Heart left ventricle (tissue), 16 donors: Measurements from ENCODE around the gene MYOM1. TPM values are rescaled to one million over a fixed set of nuclear protein-coding genes. Genes with fewer than 3 reads are reported as not detected.

Source experiments
- ATAC-seq, 4 donors: fragments of 200-7000 bp; cut with Tn5 transposase; one replicate each; pipeline ENCODE4 v1.9.1; 2020 to 2022; ENCODE audit warnings: moderate library complexity in 4 of 4, mild to moderate bottlenecking in 3 of 4, moderate number of reproducible peaks in 1 of 4
- DNase-seq, 5 donors: peaks; one replicate each; pipeline ENCODE4 v3.0.0-alpha.2; 2020
- H3K27ac ChIP-seq, 12 donors: fragments of 200-600 bp; sonication (generic) in 4 of 12; one replicate each; pipeline versions ENCODE4 v1.5.0 to v1.8.0; 2016 to 2022; ENCODE audit warnings: mild to moderate bottlenecking in 2 of 12
- H3K27me3 ChIP-seq, 9 donors: fragments of 200-600 bp; sonication (generic) in 2 of 9; one replicate each; pipeline versions ENCODE4 v1.5.1 to v1.8.0; 2016 to 2022; ENCODE audit warnings: mild to moderate bottlenecking in 3 of 9
- H3K36me3 ChIP-seq, 9 donors: fragments of 200-600 bp; sonication (generic) in 2 of 9; one replicate each; pipeline versions ENCODE4 v1.5.0 to v1.8.0; 2018 to 2022; ENCODE audit warnings: mild to moderate bottlenecking in 2 of 9
- H3K4me1 ChIP-seq, 12 donors: fragments of 200-600 bp; sonication (generic) in 4 of 12; one replicate each; pipeline versions ENCODE4 v1.5.0 to v1.8.0; 2016 to 2022; ENCODE audit warnings: mild to moderate bottlenecking in 3 of 12
- H3K4me3 ChIP-seq, 12 donors: fragments of 200-600 bp; sonication (generic) in 4 of 12; one replicate each; pipeline versions ENCODE4 v1.5.0 to v1.8.0; 2017 to 2022; ENCODE audit warnings: mild to moderate bottlenecking in 9 of 12, moderate library complexity in 4 of 12
- H3K9me3 ChIP-seq, 12 donors: fragments of 200-600 bp; sonication (generic) in 4 of 12; one replicate each; pipeline versions ENCODE4 v1.5.0 to v1.8.0; 2016 to 2022; ENCODE audit warnings: mild to moderate bottlenecking in 1 of 12
- POLR2A ChIP-seq, 2 donors: fragments of 450-650 bp; IDR thresholded peaks; one replicate each; pipeline ENCODE4 v1.6.1; 2017; ENCODE audit warnings: antibody characterized with exemption in 2 of 2, mild to moderate bottlenecking in 2 of 2, moderate library complexity in 2 of 2
- WGBS, 4 donors: extraction: QIAGEN DNeasy Blood & Tissue Kit in 2 of 4; methylation state at CpG; one replicate each; pipeline versions ENCODE4 v1.1.5 to v1.1.7; 2013 to 2018; 5-methylcytosine and 5-hydroxymethylcytosine counted together
- intact Hi-C, 10 donors: fragments of 100-400 bp; cut with DNase I; formaldehyde crosslinking; loops; one replicate each; pipeline versions ENCODE4 v1.11.1 to v1.14.2; 2022
- polyA plus RNA-seq, 2 donors: library from polyadenylated mRNA; stranded (reverse); fragments of 200-250 nt; gene quantifications; one replicate each; pipeline ENCODE4 v1.2.3, GENCODE V29; 2013
- total RNA-seq, 9 donors: library from RNA; depleted of rRNA in 2 of 9; stranded (reverse); fragments of >200 nt in 2 of 9; fragmentation: NEBNext Ultra II Directional in 3 of 9; extraction: Animal tissue kit (Norgen Biotek cat#: 25700) in 3 of 9; gene quantifications; one replicate each; pipeline versions ENCODE4 v1.1.0 to v1.2.4, GENCODE V29; 2016 to 2023
- TF ChIP-seq, protein P1 (sequence below), 12 donors: fragments of 200-600 bp; sonication (generic) in 4 of 12; IDR thresholded peaks; one replicate each; pipeline versions ENCODE4 v1.5.0 to v1.8.0; 2018 to 2022; ENCODE audit warnings: antibody characterized with exemption in 12 of 12, mild to moderate bottlenecking in 5 of 12
- donor health status: ischemic (EF 13 %, LVEDD 7.1; RV severe dilation, severe dysfunction).
- donor health status: healthy with polysubstance abuse.
- donor health status: DM: no; HTN: yes; CAD: no.
- donor health status: DM: no; HTN: no; CAD: no.
- donor health status: ischemic (EF 25% LVEDD 6.9; RV normal size, moderate dysfunction).
- donor health status: ischemic (EF 25% LVEDD 5.7; RV mildly dilated, moderate dysfunction).
- donor health status: healthy.
- donor health status: DM: yes; HTN: yes; CAD: no.
- donor health status: ischemic (EF 35%, LVEDD 5.7; RV mildly dilated, moderate dysfunction).
- donor health status: nonischemic (EF 11% LVEDD 7.7; RV severe dilation, severe dysfunction).
- donor health status: DM: yes; HTN: yes; CAD: no.
- donor health status: PGD.
- donor health status: ischemic (EF 29% LVEDD 5.4; RV normal size, mild dysfunction).
- donor health status: nonischemic (EF 23%, LVEDD 6.1; RV moderate dilation, normal function).

The MYOM1 gene
- total and polyA plus RNA-seq, 11 donors: 112 to 1,344 (median 801) TPM

DNA sequence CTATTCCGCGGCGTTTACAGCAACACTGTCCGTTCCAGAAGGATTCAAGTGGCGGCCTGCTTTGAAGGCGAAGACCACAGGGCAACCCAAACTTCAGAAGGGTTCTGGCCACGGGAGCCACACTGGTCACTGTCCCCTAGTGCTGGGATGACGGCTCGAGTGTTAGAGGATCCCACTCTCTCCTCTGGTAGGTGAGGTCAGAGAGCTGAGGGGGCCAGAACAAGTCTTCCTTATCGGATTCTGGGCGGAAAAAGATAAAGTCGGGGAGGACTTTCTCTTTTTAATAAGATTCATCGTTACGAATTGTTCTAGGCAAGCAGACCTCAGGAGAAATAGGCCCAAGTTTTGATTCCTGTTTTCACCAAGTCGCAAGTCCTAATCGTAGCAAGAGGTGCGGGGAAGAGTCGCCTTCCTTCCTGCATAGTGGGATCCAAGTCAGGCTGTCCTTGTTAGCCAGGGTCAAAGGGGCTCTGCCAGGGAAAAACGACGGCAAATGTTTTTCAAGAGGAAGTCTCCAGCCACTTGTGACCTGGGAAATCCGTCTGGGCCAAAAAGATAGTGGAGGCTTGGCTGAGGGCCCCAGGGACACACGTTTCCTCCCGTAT lies 27.0 kb upstream of the MYOM1 start:
- Histone ChIP-seq H3K36me3 (peaks cover 0 to 18% (median 10%) of the 10 kb centered on the region in 9 donors), H3K9me3 (no peaks in the 10 kb centered on the region), H3K4me1 (peaks cover 0 to 49% (median 39%) of the 10 kb centered on the region in 12 donors), H3K4me3 (peak overlapping the region; percentile 24 to 98 (median 90)), H3K27ac (peak overlapping the region; percentile 98 to 100 (median 100)), H3K27me3 (no peaks in the 10 kb centered on the region)
- TF ChIP-seq POLR2A (IDR thresholded peaks at IDR 0.05): no peak
- TF ChIP-seq, protein P1, sequence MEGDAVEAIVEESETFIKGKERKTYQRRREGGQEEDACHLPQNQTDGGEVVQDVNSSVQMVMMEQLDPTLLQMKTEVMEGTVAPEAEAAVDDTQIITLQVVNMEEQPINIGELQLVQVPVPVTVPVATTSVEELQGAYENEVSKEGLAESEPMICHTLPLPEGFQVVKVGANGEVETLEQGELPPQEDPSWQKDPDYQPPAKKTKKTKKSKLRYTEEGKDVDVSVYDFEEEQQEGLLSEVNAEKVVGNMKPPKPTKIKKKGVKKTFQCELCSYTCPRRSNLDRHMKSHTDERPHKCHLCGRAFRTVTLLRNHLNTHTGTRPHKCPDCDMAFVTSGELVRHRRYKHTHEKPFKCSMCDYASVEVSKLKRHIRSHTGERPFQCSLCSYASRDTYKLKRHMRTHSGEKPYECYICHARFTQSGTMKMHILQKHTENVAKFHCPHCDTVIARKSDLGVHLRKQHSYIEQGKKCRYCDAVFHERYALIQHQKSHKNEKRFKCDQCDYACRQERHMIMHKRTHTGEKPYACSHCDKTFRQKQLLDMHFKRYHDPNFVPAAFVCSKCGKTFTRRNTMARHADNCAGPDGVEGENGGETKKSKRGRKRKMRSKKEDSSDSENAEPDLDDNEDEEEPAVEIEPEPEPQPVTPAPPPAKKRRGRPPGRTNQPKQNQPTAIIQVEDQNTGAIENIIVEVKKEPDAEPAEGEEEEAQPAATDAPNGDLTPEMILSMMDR (IDR thresholded peaks at IDR 0.05): no peak
- ATAC-seq: peak; percentile 10 to 21 (median 15)
- peak in 4 of 5 donors; percentile 49 to 67 (median 52) for DNase-seq
- intact Hi-C loops: loop anchor here (1.0 to 10.0 kb wide), 16 partner anchors 28 to 314 kb away; partner anchors contain the start of genes LPIN2 (in 4 of the 10) and MYOM1 (in 2 of the 10)
- WGBS, 4 donors: 0 to 6% (median 3%) methylated on average over 23 of the region's 23 CpGs

DNA sequence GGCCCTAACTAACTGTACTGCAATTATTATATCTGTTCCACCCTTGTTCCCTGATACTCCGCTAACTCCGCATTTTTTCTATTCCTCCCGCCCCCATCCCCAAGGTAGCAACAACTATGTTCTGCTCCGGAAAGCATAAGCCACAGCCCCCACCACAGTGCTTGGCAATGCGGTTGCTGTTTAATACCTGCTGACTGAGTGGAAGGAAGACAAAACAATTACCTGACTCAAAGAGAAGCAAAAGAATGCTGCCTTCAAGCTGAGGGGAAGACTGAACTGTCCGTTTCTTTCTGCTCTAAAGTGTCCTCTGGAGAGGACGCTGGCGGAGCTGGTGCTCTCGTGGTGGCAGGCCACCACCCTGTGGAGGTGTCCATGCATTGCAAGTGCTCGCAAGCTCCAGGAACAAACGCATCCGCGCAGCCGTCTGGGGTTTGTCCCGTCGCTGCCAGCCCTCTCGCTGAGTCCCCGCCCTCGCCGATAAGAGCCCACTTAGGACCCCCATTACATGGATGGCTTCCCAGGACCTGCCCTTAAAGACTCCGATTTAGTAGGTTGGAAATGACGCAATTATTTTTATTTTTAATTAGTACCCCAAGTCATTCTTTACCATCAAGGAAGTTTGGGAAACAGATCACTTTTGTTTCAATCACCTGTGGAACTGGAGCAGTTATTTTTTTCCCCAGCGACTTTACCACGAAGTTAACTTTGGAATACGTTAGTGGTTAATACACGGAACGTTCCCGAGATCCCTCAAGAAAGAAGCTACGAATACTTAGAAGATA lies 26.3 kb upstream of the MYOM1 start:
- intact Hi-C loops: loop anchor here (1.0 to 10.0 kb wide), 17 partner anchors 27 to 314 kb away; partner anchors contain the start of genes LPIN2 (in 4 of the 10) and MYOM1 (in 2 of the 10)
- peaks cover 0 to 47% (median 33%) of the 10 kb centered on the region in 12 donors for H3K4me1 ChIP-seq
- WGBS, 4 donors: 1 to 4% (median 3%) methylated on average over 29 of the region's 29 CpGs

DNA sequence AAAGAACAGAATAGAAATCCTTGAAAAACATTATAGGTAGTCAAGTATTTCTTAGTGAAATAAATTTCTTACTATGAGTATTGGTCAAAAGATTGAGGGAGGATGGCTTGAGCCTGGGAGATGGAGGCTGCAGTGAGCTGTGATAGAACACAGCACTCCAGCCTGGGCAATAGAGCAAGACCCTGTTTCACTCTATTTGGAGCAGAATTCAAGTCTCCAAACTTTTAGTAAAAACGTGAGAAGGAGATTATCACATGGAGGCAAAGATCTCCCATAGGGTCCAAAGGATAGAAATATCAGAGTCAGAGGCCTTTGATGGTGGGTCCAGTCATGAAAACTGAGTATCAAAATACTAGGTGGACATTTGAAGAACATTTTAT lies 25.4 kb upstream of the MYOM1 start:
- no peak for TF ChIP-seq POLR2A (IDR thresholded peaks at IDR 0.05)
- TF ChIP-seq, protein P1 (IDR thresholded peaks at IDR 0.05): no peak
- intact Hi-C loops: loop anchor here in 8 of 10 donors (1.0 to 10.0 kb wide), 11 partner anchors 33 to 313 kb away; partner anchors contain the start of gene LPIN2 (in 4 of the 8)
- 50 to 74% (median 57%) methylated on average over 1 of the region's 1 CpG for WGBS, 4 donors
- DNase-seq: no peak
- peak overlapping the region in 11 of 12 donors; percentile 16 to 98 (median 92) for H3K4me3 ChIP-seq
- H3K27ac ChIP-seq: peak overlapping the region in 5 of 12 donors; percentile 20 to 100 (median 100)
- H3K27me3 ChIP-seq: no peaks in the 10 kb centered on the region
- no peaks in the 10 kb centered on the region for H3K9me3 ChIP-seq
- peaks cover 0 to 16% (median 6%) of the 10 kb centered on the region in 9 donors for H3K36me3 ChIP-seq
- ATAC-seq: no peak
- peaks cover 0 to 43% (median 25%) of the 10 kb centered on the region in 12 donors for H3K4me1 ChIP-seq

More for the DNA sequence above, 26.3 kb upstream of the MYOM1 start:
- H3K36me3 ChIP-seq: peaks cover 0 to 18% (median 10%) of the 10 kb centered on the region in 9 donors
- peak overlapping the region; percentile 24 to 98 (median 90) for H3K4me3 ChIP-seq
- DNase-seq (peak; percentile 90 to 94 (median 93)), ATAC-seq (peak; percentile 70 to 76 (median 73))
- H3K9me3 ChIP-seq: no peaks in the 10 kb centered on the region
- TF ChIP-seq, protein P1 (IDR thresholded peaks at IDR 0.05): peak; percentile 92 to 99 (median 96)
- peak in 1 of 2 donors; percentile 22 for TF ChIP-seq POLR2A (IDR thresholded peaks at IDR 0.05)
- H3K27ac ChIP-seq: peak overlapping the region; percentile 98 to 100 (median 100)
- H3K27me3 ChIP-seq: no peaks in the 10 kb centered on the region
